K562 (cell line): ENCODE data around the gene PSMB7. TPM values are rescaled to one million over a fixed set of nuclear protein-coding genes. Genes with fewer than 3 reads are reported as not detected.

Source experiments
- ATAC-seq: fragments of 200-7000 bp; cut with Tn5 transposase; 3 replicates; pipeline ENCODE4 v1.9.1; 2020; ENCODE audit warnings: moderate library complexity
- BruUV-seq: library from RNA; stranded (reverse); fragments of 400-500 nt; replicated peaks from 2 replicates; lab custom pipeline; 2021; lab: Mats Ljungman, UMichigan
- CTCF ChIA-PET: fragments of 300-600 bp; formaldehyde crosslinking; extraction: SDS; loops from one replicate; lab custom pipeline; 2021; ENCODE audit warnings: low intra/inter-chr PET ratio; lab: Yijun Ruan, JAX
- POLR2A ChIA-PET: fragments of 300-600, 350-650 bp; sonication (Branson Sonifier 250); formaldehyde crosslinking; extraction: SDS; loops from one replicate; lab custom pipeline; 2021; ENCODE audit warnings: antibody characterized with exemption, inconsistent platforms; lab: Yijun Ruan, JAX
- DNase-seq, 4 experiments: peaks; one replicate each; pipeline versions ENCODE4 v3.0.0 to v3.0.0-alpha.2; 2011 to 2018; ENCODE audit warnings: low spot score in 3 of 4, mixed read lengths in 3 of 4; ENCODE audit errors: extremely low read depth in 1 of 4
- FAIRE-seq: peaks from 2 replicates; lab custom pipeline; 2011; peaks lifted over from hg19 to GRCh38; lab: Jason Lieb, UNC
- H2AFZ ChIP-seq: 2 replicates; pipeline ENCODE4 v1.6.0; 2011; ENCODE audit warnings: low read depth, low read length, control low read depth, inconsistent platforms
- H3K27ac ChIP-seq: fragments of 200-600 bp; 3 replicates; pipeline ENCODE4 v1.8.0; 2011; ENCODE audit warnings: low read depth, mild to moderate bottlenecking, control low read depth, inconsistent platforms, low read length, moderate library complexity, mixed read lengths; ENCODE audit errors: extremely low read depth
- H3K27me3 ChIP-seq, 2 experiments: fragments of 300-600 bp in 1 of 2; 2 replicates in 1 of 2; 3 replicates in 1 of 2; pipeline versions ENCODE4 v1.6.0 to v1.8.0; 2011; ENCODE audit warnings: inconsistent platforms in 2 of 2, low read length in 2 of 2, mild to moderate bottlenecking in 1 of 2, mixed read lengths in 1 of 2, moderate library complexity in 1 of 2; ENCODE audit not compliant: control insufficient read depth in 2 of 2, insufficient read depth in 2 of 2
- H3K36me3 ChIP-seq: fragments of 300-600 bp; 3 replicates; pipeline ENCODE4 v1.8.0; 2011; ENCODE audit warnings: mild to moderate bottlenecking, low read length, inconsistent platforms; ENCODE audit not compliant: control insufficient read depth, insufficient read depth
- H3K4me1 ChIP-seq, 2 experiments: fragments of 200-600 bp in 1 of 2; replicated peaks in 1 of 2; 2 replicates in 1 of 2; 3 replicates in 1 of 2; pipeline versions ENCODE4 v1.5.1 to v1.8.0; 2011; ENCODE audit warnings: inconsistent platforms in 2 of 2, low read length in 2 of 2, mild to moderate bottlenecking in 1 of 2, mixed read lengths in 1 of 2, moderate library complexity in 1 of 2; ENCODE audit not compliant: control insufficient read depth in 2 of 2, insufficient read depth in 2 of 2
- H3K4me2 ChIP-seq: 2 replicates; pipeline ENCODE4 v1.6.1; 2011; ENCODE audit warnings: low read length, control low read depth, inconsistent platforms, mixed read lengths; ENCODE audit not compliant: insufficient read depth
- H3K4me3 ChIP-seq: fragments of 200-600 bp; sonication (generic), shearing (Covaris generic); 2 replicates; pipeline ENCODE4 v1.5.1; 2016; ENCODE audit warnings: control low read depth, inconsistent platforms
- H3K79me2 ChIP-seq: fragments of 200-600 bp; 3 replicates; pipeline ENCODE4 v1.8.0; 2011; ENCODE audit warnings: low read length, inconsistent platforms; ENCODE audit not compliant: control insufficient read depth, insufficient read depth
- H3K9ac ChIP-seq, 2 experiments: 2 replicates each; pipeline versions ENCODE4 v1.6.0 to v1.6.1; 2011; ENCODE audit warnings: low read depth in 2 of 2, low read length in 2 of 2, control low read depth in 1 of 2, inconsistent platforms in 1 of 2, mild to moderate bottlenecking in 1 of 2, mixed read lengths in 1 of 2; ENCODE audit not compliant: insufficient read depth in 1 of 2
- H3K9me1 ChIP-seq: one replicate; pipeline ENCODE4 v1.6.0; 2011; ENCODE audit warnings: inconsistent platforms, mild to moderate bottlenecking, low read length, moderate library complexity; ENCODE audit not compliant: control insufficient read depth, insufficient read depth
- H3K9me3 ChIP-seq: replicated peaks from 2 replicates; pipeline ENCODE4 v1.5.1; 2011; ENCODE audit warnings: low read depth, low read length, inconsistent platforms; ENCODE audit not compliant: control insufficient read depth, insufficient read depth
- H4K20me1 ChIP-seq: replicated peaks from 2 replicates; pipeline ENCODE4 v1.6.1; 2011; ENCODE audit warnings: low read length, inconsistent platforms, mixed read lengths; ENCODE audit not compliant: control insufficient read depth, insufficient read depth
- ARID1B ChIP-seq: fragments of 450-650 bp; IDR thresholded peaks from 2 replicates; pipeline ENCODE4 v1.6.1; 2016; ENCODE audit warnings: antibody characterized with exemption, mild to moderate bottlenecking, inconsistent platforms
- BCOR ChIP-seq: fragments of 450-650 bp; IDR thresholded peaks from 2 replicates; pipeline ENCODE4 v1.6.1; 2016
- BMI1 ChIP-seq: fragments of 150-350 bp; IDR thresholded peaks from 2 replicates; pipeline ENCODE4 v1.6.1; 2014; ENCODE audit warnings: low read length
- CAMTA2 ChIP-seq: fragments of 250-450 bp; sonication (Bioruptor Pico); conservative IDR thresholded peaks from 2 replicates; pipeline ENCODE4 v1.5.1; 2022
- ESRRA ChIP-seq: fragments of 450-650 bp; IDR thresholded peaks from 2 replicates; pipeline ENCODE4 v1.6.1; 2014; ENCODE audit warnings: low read depth, mild to moderate bottlenecking, moderate library complexity, borderline replicate concordance
- FOSL1 ChIP-seq: fragments of 200-800 bp; sonication (Bioruptor generic); conservative IDR thresholded peaks from 2 replicates; pipeline ENCODE4 v1.6.1; 2016; ENCODE audit warnings: missing genetic modification characterization, missing compliant biosample characterization
- HOXB6 ChIP-seq: fragments of 250-450 bp; sonication (Bioruptor Pico); IDR thresholded peaks from 2 replicates; pipeline ENCODE4 v1.5.1; 2022; ENCODE audit warnings: mild to moderate bottlenecking, borderline replicate concordance
- KDM2B ChIP-seq: fragments of 250-450 bp; sonication (Bioruptor Pico); IDR thresholded peaks from 2 replicates; pipeline ENCODE4 v1.8.0; 2021; ENCODE audit warnings: mild to moderate bottlenecking, moderate library complexity
- POLR2AphosphoS2 ChIP-seq: IDR thresholded peaks from 2 replicates; pipeline ENCODE4 v1.6.1; 2012; ENCODE audit warnings: low read length, improper control_type of control experiment
- POLR2AphosphoS5 ChIP-seq: IDR thresholded peaks from 2 replicates; pipeline ENCODE4 v1.6.1; 2011; ENCODE audit warnings: mild to moderate bottlenecking, low read depth, low read length, moderate library complexity; ENCODE audit not compliant: control insufficient read depth, insufficient read depth
- RBM17 ChIP-seq: fragments of 200-400 bp; formaldehyde crosslinking; IDR thresholded peaks from 2 replicates; pipeline ENCODE4 v1.6.1; 2017; ENCODE audit warnings: low read depth, mild to moderate bottlenecking, low read length, borderline replicate concordance
- RBM25 ChIP-seq: fragments of 200-400 bp; formaldehyde crosslinking; IDR thresholded peaks from 2 replicates; pipeline ENCODE4 v1.6.1; 2018; ENCODE audit warnings: low read length, low read depth, moderate library complexity; ENCODE audit not compliant: severe bottlenecking
- SMARCA5 ChIP-seq: fragments of 450-650 bp; IDR thresholded peaks from 2 replicates; pipeline ENCODE4 v1.6.1; 2016
- TFAM ChIP-seq: fragments of 250-450 bp; sonication (Bioruptor Pico); conservative IDR thresholded peaks from 2 replicates; pipeline ENCODE4 v1.5.0; 2021; ENCODE audit warnings: mild to moderate bottlenecking, moderate library complexity
- TRIM28 ChIP-seq: fragments of 450-650 bp; IDR thresholded peaks from 2 replicates; pipeline ENCODE4 v1.6.1; 2017
- ZBTB17 ChIP-seq: fragments of 450-650 bp; formaldehyde crosslinking; IDR thresholded peaks from 2 replicates; pipeline ENCODE4 v1.4.0; 2020; ENCODE audit warnings: mild to moderate bottlenecking
- ZFPM2 ChIP-seq: fragments of 250-450 bp; sonication (Bioruptor Pico); IDR thresholded peaks from 2 replicates; pipeline ENCODE4 v1.5.1; 2022; ENCODE audit warnings: mild to moderate bottlenecking
- ZNF232 ChIP-seq: sonication (generic); formaldehyde crosslinking; IDR thresholded peaks from 2 replicates; pipeline ENCODE4 v1.8.0; 2022; ENCODE audit warnings: mild to moderate bottlenecking, missing genetic modification reagents
- ZNF3 ChIP-seq: fragments of 250-450 bp; sonication (Bioruptor Pico); IDR thresholded peaks from 2 replicates; pipeline ENCODE4 v1.5.0; 2021; ENCODE audit warnings: mild to moderate bottlenecking, moderate library complexity
- ZNF780A ChIP-seq: fragments of 250-450 bp; sonication (Bioruptor Pico); IDR thresholded peaks from 2 replicates; pipeline ENCODE4 v1.5.0; 2021; ENCODE audit warnings: mild to moderate bottlenecking
- WGBS: fragments of 100-300 bp; shearing (Covaris generic); methylation state at CpG from one replicate; pipeline ENCODE4 v1.1.6; 2016; ENCODE audit warnings: low coverage, mixed read lengths; ENCODE audit not compliant: insufficient coverage; ENCODE audit errors: missing lambda C conversion rate; 5-methylcytosine and 5-hydroxymethylcytosine counted together
- in situ Hi-C: fragments of 300-500 bp; cut with MboI; formaldehyde crosslinking; loops from 4 replicates; pipeline ENCODE4 v1.15.0; 2018; ENCODE audit warnings: inconsistent platforms, mixed read lengths
- intact Hi-C: fragments of 100-400 bp; cut with micrococcal nuclease; formaldehyde crosslinking; loops from 2 replicates; pipeline ENCODE4 v1.14.2; 2022
- polyA plus RNA-seq, 8 experiments: library from polyadenylated mRNA; depleted of rRNA in 4 of 8; stranded (reverse) in 5 of 8; unstranded in 3 of 8; fragments of >200 nt; fragmentation: Nextera tagmentation in 2 of 8; fragmentation: Illumina TruSeq in 1 of 8; extraction: Ambion mirVana in 2 of 8; extraction: Trizol in 1 of 8; gene quantifications; 2 replicates each; pipeline versions ENCODE4 v1.2.1 to v1.2.3, GENCODE V29; 2011 to 2014; ENCODE audit warnings: inconsistent platforms in 1 of 8, missing spikeins in 1 of 8
- total RNA-seq, 7 experiments: library from RNA; depleted of rRNA in 6 of 7; stranded (reverse); fragments of >200 nt in 6 of 7; fragmentation: Illumina TruSeq in 2 of 7; extraction: Trizol in 2 of 7; gene quantifications; 2 replicates each; pipeline versions ENCODE4 v1.2.1 to v1.2.3, GENCODE V29; 2011 to 2021; ENCODE audit warnings: low replicate concordance in 1 of 7
- TF ChIP-seq, protein P1 (sequence below): sonication (generic); formaldehyde crosslinking; IDR thresholded peaks from 2 replicates; pipeline ENCODE4 v1.8.0; 2022; ENCODE audit warnings: mild to moderate bottlenecking, missing genetic modification reagents
- TF ChIP-seq, protein P2 (sequence below): fragments of 450-650 bp; formaldehyde crosslinking; IDR thresholded peaks from 2 replicates; pipeline ENCODE4 v1.4.0; 2022; ENCODE audit warnings: mild to moderate bottlenecking, moderate library complexity

Gene PSMB7
- total and polyA plus RNA-seq, 9 of the 15 experiments (the other 6 are each of a cell fraction or from before 2014, with no cell fraction given), result 321 to 978 (median 407) TPM

DNA sequence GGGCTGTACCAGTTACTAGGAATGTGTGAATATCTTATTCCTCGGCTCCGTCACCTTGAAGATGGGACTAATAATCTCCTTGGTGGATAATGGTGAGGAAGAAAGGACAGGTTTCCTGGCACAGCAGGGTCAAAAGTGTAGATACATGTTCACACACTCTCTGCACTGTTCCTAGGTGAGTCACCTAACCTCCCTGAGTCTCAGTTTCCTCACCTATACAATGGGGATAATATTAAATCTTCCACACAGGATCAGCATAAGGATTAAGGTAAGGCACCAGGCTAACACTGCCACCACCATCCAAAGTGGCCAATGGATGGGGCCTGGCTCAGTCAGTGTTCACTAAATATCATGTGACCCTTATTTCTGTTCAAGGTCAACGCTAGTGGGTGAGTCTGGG, 66.9 kb downstream of the PSMB7 start:
- ChIA-PET POLR2A (interaction anchor here (1.0 kb wide), 1 partner anchor 43 kb away, joined by 3 read pairs; no protein-coding TSS in a partner anchor), CTCF (no interaction called here)
- intact Hi-C loops (no loop called here), in situ Hi-C loops (no loop called here)
- Histone ChIP-seq H3K36me3 (peaks cover 74% of the 10 kb centered on the region), H3K4me3 (no peak overlapping the region), H3K27ac (no peak overlapping the region), H3K4me1 (peaks cover 0 to 25% of the 10 kb centered on the region in 2 experiments; a peak in 3 of 5 replicates), H2AFZ (no peak overlapping the region), H3K9me3 (no peaks in the 10 kb centered on the region), H3K9ac (no peak overlapping the region), H4K20me1 (peaks cover 4% of the 10 kb centered on the region; the same call in 1 of the 2 replicates), H3K79me2 (no peaks in the 10 kb centered on the region), H3K9me1 (peaks cover 3% of the 10 kb centered on the region), H3K4me2 (no peak overlapping the region), H3K27me3 (no peaks in the 10 kb centered on the region)
- ATAC-seq (no peak), FAIRE-seq (no peak), DNase-seq (no peak)
- WGBS, result 83% methylated on average over 3 of the region's 3 CpGs
- no TSS peak for BruUV-seq
- TF ChIP-seq ESRRA (peak; percentile 44; the same call in 1 of the 2 replicates), SMARCA5 (0 out of 2 replicates have a peak, but pooled peaks have one; percentile 23), RBM25 (peak; percentile 87), ZNF232 (CRISPR knock-in tag) (no peak), FOSL1 (tag) (no peak), ARID1B (no peak), ZBTB17 (CRISPR knock-in tag) (no peak), HOXB6 (no peak), RBM17 (no peak), BCOR (0 out of 2 replicates have a peak, but pooled peaks have one; percentile 32), ZFPM2 (CRISPR knock-in tag) (no peak), TRIM28 (no peak), ZNF780A (CRISPR knock-in tag) (no peak), BMI1 (no peak), POLR2AphosphoS2 (no peak), CAMTA2 (CRISPR knock-in tag) (no peak), POLR2AphosphoS5 (0 out of 2 replicates have a peak, but pooled peaks have one; percentile 10), ZNF3 (CRISPR knock-in tag) (no peak), TFAM (CRISPR knock-in tag) (no peak), KDM2B (CRISPR knock-in tag) (no peak)
- TF ChIP-seq, protein P1, sequence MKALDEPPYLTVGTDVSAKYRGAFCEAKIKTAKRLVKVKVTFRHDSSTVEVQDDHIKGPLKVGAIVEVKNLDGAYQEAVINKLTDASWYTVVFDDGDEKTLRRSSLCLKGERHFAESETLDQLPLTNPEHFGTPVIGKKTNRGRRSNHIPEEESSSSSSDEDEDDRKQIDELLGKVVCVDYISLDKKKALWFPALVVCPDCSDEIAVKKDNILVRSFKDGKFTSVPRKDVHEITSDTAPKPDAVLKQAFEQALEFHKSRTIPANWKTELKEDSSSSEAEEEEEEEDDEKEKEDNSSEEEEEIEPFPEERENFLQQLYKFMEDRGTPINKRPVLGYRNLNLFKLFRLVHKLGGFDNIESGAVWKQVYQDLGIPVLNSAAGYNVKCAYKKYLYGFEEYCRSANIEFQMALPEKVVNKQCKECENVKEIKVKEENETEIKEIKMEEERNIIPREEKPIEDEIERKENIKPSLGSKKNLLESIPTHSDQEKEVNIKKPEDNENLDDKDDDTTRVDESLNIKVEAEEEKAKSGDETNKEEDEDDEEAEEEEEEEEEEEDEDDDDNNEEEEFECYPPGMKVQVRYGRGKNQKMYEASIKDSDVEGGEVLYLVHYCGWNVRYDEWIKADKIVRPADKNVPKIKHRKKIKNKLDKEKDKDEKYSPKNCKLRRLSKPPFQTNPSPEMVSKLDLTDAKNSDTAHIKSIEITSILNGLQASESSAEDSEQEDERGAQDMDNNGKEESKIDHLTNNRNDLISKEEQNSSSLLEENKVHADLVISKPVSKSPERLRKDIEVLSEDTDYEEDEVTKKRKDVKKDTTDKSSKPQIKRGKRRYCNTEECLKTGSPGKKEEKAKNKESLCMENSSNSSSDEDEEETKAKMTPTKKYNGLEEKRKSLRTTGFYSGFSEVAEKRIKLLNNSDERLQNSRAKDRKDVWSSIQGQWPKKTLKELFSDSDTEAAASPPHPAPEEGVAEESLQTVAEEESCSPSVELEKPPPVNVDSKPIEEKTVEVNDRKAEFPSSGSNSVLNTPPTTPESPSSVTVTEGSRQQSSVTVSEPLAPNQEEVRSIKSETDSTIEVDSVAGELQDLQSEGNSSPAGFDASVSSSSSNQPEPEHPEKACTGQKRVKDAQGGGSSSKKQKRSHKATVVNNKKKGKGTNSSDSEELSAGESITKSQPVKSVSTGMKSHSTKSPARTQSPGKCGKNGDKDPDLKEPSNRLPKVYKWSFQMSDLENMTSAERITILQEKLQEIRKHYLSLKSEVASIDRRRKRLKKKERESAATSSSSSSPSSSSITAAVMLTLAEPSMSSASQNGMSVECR, result no peak
- TF ChIP-seq, protein P2, sequence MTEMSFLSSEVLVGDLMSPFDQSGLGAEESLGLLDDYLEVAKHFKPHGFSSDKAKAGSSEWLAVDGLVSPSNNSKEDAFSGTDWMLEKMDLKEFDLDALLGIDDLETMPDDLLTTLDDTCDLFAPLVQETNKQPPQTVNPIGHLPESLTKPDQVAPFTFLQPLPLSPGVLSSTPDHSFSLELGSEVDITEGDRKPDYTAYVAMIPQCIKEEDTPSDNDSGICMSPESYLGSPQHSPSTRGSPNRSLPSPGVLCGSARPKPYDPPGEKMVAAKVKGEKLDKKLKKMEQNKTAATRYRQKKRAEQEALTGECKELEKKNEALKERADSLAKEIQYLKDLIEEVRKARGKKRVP, result no peak
